ENCODE measurements around the gene DCAF7.

DNA sequence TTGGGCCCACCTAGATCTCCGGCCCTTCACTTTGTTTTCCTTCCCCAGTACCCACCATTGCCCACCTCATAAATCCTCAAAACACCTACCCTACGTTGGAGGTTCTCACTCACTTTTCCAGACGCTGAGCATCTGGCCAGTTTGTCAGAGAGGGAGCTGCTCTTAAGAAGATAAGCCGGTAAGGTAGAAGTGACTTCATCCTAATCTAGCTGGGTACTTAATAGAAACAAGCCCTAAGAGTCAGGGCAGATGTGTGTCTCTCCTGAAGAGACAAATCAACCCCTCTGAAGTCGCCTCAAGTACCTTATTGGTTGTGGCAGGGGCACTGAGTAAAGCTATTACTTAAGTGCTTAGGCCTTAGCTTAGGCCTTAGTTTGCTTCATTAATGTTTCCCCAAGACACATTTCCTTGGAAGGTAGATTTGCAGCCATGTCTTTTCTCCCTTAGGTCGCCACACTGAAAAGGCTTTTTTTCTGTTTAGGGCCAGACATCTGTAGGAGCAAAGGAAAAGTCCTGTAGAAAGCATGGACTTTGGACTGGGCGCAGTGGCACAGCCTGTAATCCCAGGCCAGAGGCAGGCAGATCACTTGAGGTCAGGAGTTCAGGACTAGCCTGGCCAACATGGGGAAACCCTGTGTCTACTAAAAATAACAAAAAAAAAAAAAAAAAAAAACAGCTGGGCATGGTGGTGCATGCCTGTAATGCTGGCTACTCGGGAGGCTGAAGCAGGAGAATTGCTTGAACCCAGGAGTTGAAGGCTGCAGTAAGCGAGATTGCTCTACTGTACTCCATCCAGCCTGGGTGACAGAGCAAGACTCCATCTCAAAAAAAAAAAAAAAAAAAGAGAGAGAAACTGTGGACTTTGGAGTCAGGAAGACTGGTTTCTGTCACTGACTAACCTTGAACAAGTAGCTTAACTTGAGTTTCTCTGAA lies 51.4 kb downstream of the DCAF7 start:
- TF ChIP-seq, protein P1, sequence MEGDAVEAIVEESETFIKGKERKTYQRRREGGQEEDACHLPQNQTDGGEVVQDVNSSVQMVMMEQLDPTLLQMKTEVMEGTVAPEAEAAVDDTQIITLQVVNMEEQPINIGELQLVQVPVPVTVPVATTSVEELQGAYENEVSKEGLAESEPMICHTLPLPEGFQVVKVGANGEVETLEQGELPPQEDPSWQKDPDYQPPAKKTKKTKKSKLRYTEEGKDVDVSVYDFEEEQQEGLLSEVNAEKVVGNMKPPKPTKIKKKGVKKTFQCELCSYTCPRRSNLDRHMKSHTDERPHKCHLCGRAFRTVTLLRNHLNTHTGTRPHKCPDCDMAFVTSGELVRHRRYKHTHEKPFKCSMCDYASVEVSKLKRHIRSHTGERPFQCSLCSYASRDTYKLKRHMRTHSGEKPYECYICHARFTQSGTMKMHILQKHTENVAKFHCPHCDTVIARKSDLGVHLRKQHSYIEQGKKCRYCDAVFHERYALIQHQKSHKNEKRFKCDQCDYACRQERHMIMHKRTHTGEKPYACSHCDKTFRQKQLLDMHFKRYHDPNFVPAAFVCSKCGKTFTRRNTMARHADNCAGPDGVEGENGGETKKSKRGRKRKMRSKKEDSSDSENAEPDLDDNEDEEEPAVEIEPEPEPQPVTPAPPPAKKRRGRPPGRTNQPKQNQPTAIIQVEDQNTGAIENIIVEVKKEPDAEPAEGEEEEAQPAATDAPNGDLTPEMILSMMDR (IDR thresholded peaks at IDR 0.05; ENCODE audit: low read depth, low read length, poor library complexity, severe bottlenecking), result no peak
- no peak for TF ChIP-seq EZH2phosphoT487 (IDR thresholded peaks at IDR 0.05; ENCODE audit: borderline replicate concordance, low read length)
